GM23248 (cell line): ENCODE measurements around the gene FRK. TPM values are rescaled to one million over a fixed set of nuclear protein-coding genes. Genes with fewer than 3 reads are reported as not detected.
A peak's percentile ranks its signal among the peaks of the same experiment; 100 is the strongest.
"Not testable (repeated sequence)": the region's sequence is repeated elsewhere in the genome, so short reads cannot be mapped to it uniquely, and the experiment has no call there.

Experiments used
- DNase-seq: peaks from one replicate; pipeline ENCODE4 v3.0.0-alpha.2; 2015
- H2AFZ ChIP-seq: fragments of 200-600 bp; sonication (generic); 2 replicates; pipeline ENCODE4 v1.6.1; 2016; ENCODE audit warnings: antibody characterized with exemption
- H3F3A ChIP-seq: fragments of 200-600 bp; sonication (generic); 2 replicates; pipeline ENCODE4 v1.6.1; 2016; ENCODE audit warnings: mild to moderate bottlenecking, antibody characterized with exemption, mixed run types; ENCODE audit not compliant: insufficient read depth
- H3K27ac ChIP-seq: fragments of 200-600 bp; sonication (generic); 2 replicates; pipeline ENCODE4 v1.5.1; 2016; ENCODE audit warnings: mild to moderate bottlenecking
- H3K27me3 ChIP-seq: fragments of 200-600 bp; sonication (generic); replicated peaks from 2 replicates; pipeline ENCODE4 v1.6.1; 2016; ENCODE audit warnings: mild to moderate bottlenecking; ENCODE audit not compliant: insufficient read depth
- H3K36me3 ChIP-seq: fragments of 200-600 bp; sonication (generic); 2 replicates; pipeline ENCODE4 v1.6.1; 2016; ENCODE audit warnings: low read depth, mild to moderate bottlenecking
- H3K4me1 ChIP-seq: fragments of 200-600 bp; sonication (generic); 2 replicates; pipeline ENCODE4 v1.6.1; 2016; ENCODE audit warnings: mild to moderate bottlenecking; ENCODE audit not compliant: insufficient read depth
- H3K4me2 ChIP-seq: fragments of 200-600 bp; sonication (generic); one replicate; pipeline ENCODE4 v1.6.1; 2016; ENCODE audit warnings: mild to moderate bottlenecking; ENCODE audit not compliant: unreplicated experiment
- H3K4me3 ChIP-seq: fragments of 200-600 bp; sonication (generic); 2 replicates; pipeline ENCODE4 v1.5.1; 2016; ENCODE audit warnings: mild to moderate bottlenecking
- H3K79me2 ChIP-seq: fragments of 200-600 bp; sonication (generic); 2 replicates; pipeline ENCODE4 v1.6.1; 2016; ENCODE audit warnings: mild to moderate bottlenecking; ENCODE audit not compliant: insufficient read depth
- H3K9ac ChIP-seq: fragments of 200-600 bp; sonication (generic); 2 replicates; pipeline ENCODE4 v1.6.1; 2016; ENCODE audit warnings: mild to moderate bottlenecking
- H3K9me2 ChIP-seq: fragments of 200-600 bp; sonication (generic); 2 replicates; pipeline ENCODE4 v1.6.1; 2016; ENCODE audit warnings: mixed run types, mild to moderate bottlenecking, moderate library complexity; ENCODE audit not compliant: insufficient read depth
- H3K9me3 ChIP-seq: fragments of 200-600 bp; sonication (generic); one replicate; pipeline ENCODE4 v1.6.1; 2017; ENCODE audit warnings: low read depth
- H4K20me1 ChIP-seq: fragments of 200-600 bp; sonication (generic); 2 replicates; pipeline ENCODE4 v1.6.0; 2016; ENCODE audit not compliant: insufficient read depth
- EZH2 ChIP-seq: fragments of 200-600 bp; sonication (generic); IDR thresholded peaks from 2 replicates; pipeline ENCODE4 v1.6.1; 2018; ENCODE audit warnings: antibody characterized with exemption, mild to moderate bottlenecking; ENCODE audit not compliant: insufficient read depth, poor library complexity, severe bottlenecking
- EZH2phosphoT487 ChIP-seq: fragments of 200-600 bp; sonication (generic); IDR thresholded peaks from 2 replicates; pipeline ENCODE4 v1.6.1; 2018; ENCODE audit warnings: antibody characterized with exemption, moderate library complexity, mild to moderate bottlenecking, low read depth; ENCODE audit not compliant: insufficient read depth
- WGBS, 2 experiments: methylation state at CpG; one replicate each; pipeline ENCODE4 v1.1.6; 2015 to 2017; ENCODE audit warnings: low lambda C conversion rate in 2 of 2, low coverage in 1 of 2; ENCODE audit errors: missing lambda C conversion rate in 2 of 2; 5-methylcytosine and 5-hydroxymethylcytosine counted together
- in situ Hi-C: fragments of 300-500 bp; cut with MboI; formaldehyde crosslinking; loops from 2 replicates; pipeline ENCODE4 v1.15.0; 2020
- polyA plus RNA-seq: library from polyadenylated mRNA; unstranded; fragments of >200 nt; fragmentation: Nextera tagmentation; extraction: Ambion mirVana; gene quantifications from 2 replicates; pipeline ENCODE4 v1.2.1, GENCODE V29; 2016
- total RNA-seq: library from RNA; depleted of rRNA; stranded (reverse); fragments of >200 nt; shearing (Covaris generic); gene quantifications from 2 replicates; pipeline ENCODE4 v1.2.3, GENCODE V29; 2014

FRK gene
- total and polyA plus RNA-seq, 2 experiments from 2014 or later = 0.06 to 0.32 TPM

DNA sequence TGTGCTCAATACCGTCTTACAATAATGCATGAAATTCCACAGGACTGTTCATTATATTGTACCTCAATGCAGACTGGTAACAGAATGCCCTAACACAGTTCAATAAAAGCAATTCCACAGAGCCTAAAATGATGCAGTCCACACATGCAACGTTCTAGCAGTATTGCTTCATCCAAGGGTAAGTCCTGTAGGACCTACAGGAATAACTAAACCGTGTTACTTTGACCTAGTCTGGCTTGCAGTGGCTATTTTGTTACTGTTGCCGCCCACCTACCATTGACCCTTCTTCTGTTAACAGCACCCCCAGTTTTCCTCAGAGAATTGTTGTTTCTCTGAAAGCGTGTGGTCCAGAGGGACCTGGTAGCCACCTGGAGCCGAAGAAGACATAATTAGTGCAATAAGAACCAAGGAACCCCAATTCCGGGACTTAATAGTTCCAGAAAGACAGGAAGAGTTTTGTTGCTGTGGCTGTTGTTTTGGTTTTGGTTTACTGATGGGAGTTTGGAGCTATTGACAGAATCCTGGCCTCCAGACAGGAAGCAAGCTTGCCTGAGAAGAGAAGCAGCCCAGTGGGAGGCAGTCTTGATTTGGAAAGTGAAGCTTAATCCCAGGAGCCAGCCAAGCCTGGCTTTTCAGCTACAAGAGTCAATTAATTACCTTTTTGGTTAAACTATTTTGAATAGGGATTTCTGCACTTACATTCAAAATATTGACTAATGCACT, 91.3 kb downstream of the FRK start:
- Histone ChIP-seq H3K4me2 (peak overlapping the region; percentile 24), H3K9me3 (no peaks in the 10 kb centered on the region), H3K27me3 (no peaks in the 10 kb centered on the region), H3F3A (no peaks in the 10 kb centered on the region), H3K4me3 (no peak overlapping the region), H3K79me2 (no peaks in the 10 kb centered on the region), H3K27ac (no peak overlapping the region), H2AFZ (0 out of 2 replicates have a peak overlapping the region, but pooled peaks have one; percentile 26), H3K9ac (no peak overlapping the region), H4K20me1 (no peaks in the 10 kb centered on the region), H3K4me1 (peaks cover 15% of the 10 kb centered on the region), H3K9me2 (no peaks in the 10 kb centered on the region), H3K36me3 (no peaks in the 10 kb centered on the region)
- WGBS, 2 experiments = 71 to 75% methylated on average over 7 of the region's 7 CpGs
- peak; percentile 7 for DNase-seq
- TF ChIP-seq EZH2phosphoT487 (no peak), EZH2 (no peak)
- in situ Hi-C loops = no loop called here

DNA sequence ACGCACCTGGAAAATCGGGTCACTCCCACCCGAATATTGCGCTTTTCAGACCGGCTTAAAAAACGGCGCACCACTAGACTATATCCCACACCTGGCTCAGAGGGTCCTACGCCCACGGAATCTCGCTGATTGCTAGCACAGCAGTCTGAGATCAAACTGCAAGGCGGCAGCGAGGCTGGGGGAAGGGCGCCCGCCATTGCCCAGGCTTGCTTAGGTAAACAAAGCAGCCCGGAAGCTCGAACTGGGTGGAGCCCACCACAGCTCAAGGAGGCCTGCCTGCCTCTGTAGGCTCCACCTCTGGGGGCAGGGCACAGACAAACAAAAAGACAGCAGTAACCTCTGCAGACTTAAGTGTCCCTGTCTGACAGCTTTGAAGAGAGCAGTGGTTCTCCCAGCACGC, 100.4 kb downstream of the FRK start:
- H3K9me3 ChIP-seq, H3K4me3 ChIP-seq, in situ Hi-C loops, H3K4me1 ChIP-seq, H4K20me1 ChIP-seq, H3F3A ChIP-seq, DNase-seq, H2AFZ ChIP-seq, H3K4me2 ChIP-seq, H3K9me2 ChIP-seq, H3K79me2 ChIP-seq, H3K9ac ChIP-seq, H3K36me3 ChIP-seq, H3K27ac ChIP-seq, H3K27me3 ChIP-seq: not testable (repeated sequence)
- WGBS, 2 experiments = 78 to 83% methylated on average over 11 to 12 of the region's 17 CpGs

DNA sequence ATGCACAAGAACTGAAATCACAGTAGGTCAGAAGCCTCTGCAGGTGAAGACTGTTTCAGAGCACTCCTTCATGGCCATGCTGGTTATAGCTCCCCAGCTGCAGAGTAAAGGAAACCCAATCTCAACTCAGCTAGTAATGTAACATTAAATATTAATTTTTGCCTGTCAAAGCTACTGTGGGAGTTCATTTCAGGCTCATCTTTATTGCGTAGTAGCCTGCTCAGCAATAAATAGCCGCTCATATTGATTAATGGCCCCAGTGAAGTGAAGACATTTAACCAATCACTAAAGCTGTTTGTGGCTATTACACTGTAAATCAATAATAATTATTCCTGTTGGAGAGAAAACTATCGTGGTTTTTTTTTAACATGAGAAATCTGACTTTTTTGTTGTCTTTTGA, 101.7 kb downstream of the FRK start:
- no peak overlapping the region for H3K9ac ChIP-seq
- no peak overlapping the region for H3K4me3 ChIP-seq
- TF ChIP-seq EZH2phosphoT487 (no peak), EZH2 (no peak)
- H3K9me2 ChIP-seq = no peaks in the 10 kb centered on the region
- no peaks in the 10 kb centered on the region for H3K4me1 ChIP-seq
- H3K36me3 ChIP-seq = no peaks in the 10 kb centered on the region
- no peaks in the 10 kb centered on the region for H3K9me3 ChIP-seq
- in situ Hi-C loops = no loop called here
- H3K79me2 ChIP-seq = no peaks in the 10 kb centered on the region
- H3K4me2 ChIP-seq = no peak overlapping the region
- H2AFZ ChIP-seq = no peak overlapping the region
- H3K27me3 ChIP-seq = no peaks in the 10 kb centered on the region
- no peak overlapping the region for H3K27ac ChIP-seq
- H3F3A ChIP-seq = no peaks in the 10 kb centered on the region
- DNase-seq = no peak
- WGBS, 2 experiments = 58 to 64% methylated on average over 3 of the region's 3 CpGs
- no peaks in the 10 kb centered on the region for H4K20me1 ChIP-seq

DNA sequence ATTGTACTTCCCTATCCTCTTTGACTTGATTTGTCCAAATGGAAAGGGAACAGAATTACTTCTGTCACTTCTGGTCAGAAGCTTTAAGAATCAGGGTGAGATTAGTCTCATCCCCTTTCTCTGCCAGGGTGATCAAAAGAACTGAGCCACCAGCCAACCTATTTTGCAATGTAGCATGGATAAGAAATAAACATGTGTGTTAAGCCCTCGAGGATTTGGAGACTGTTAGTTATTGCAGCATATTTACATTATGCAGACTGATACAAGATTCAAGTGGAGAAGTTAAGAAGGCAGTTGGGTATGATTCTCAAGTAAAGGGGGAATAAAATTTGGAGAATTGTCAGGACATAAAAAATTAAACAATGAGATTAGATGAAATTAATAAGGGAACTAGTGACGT, 106.0 kb downstream of the FRK start:
- TF ChIP-seq EZH2 (no peak), EZH2phosphoT487 (no peak)
- Histone ChIP-seq H3F3A (no peaks in the 10 kb centered on the region), H3K4me3 (no peak overlapping the region), H4K20me1 (no peaks in the 10 kb centered on the region), H3K9ac (no peak overlapping the region), H3K9me3 (no peaks in the 10 kb centered on the region), H3K79me2 (no peaks in the 10 kb centered on the region), H3K4me2 (no peak overlapping the region), H2AFZ (no peak overlapping the region), H3K9me2 (no peaks in the 10 kb centered on the region), H3K27ac (no peak overlapping the region), H3K36me3 (no peaks in the 10 kb centered on the region), H3K4me1 (no peaks in the 10 kb centered on the region), H3K27me3 (no peaks in the 10 kb centered on the region)
- WGBS, 2 experiments = 19 to 27% methylated on average over 2 of the region's 2 CpGs
- in situ Hi-C loops = no loop called here
- no peak for DNase-seq

DNA sequence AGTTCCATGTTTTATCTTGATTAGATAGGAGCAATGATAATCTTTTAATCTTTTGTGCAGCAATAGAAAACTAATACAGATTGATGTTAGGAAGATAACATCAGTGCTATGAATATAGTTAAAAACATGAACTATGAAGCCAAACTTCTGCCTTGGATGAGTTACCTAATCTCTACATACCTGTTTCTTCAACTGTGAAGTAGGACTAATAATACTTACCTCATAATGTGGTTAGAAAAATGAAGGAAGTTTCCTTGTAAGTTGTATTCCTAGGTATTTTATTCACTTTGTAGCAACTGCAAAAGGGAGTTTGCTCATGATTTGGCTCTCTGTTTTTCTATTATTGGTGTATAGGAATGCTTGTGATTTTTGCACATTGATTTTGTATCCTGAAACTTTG, 111.9 kb downstream of the FRK start:
- no peaks in the 10 kb centered on the region for H3K36me3 ChIP-seq
- no peaks in the 10 kb centered on the region for H3K79me2 ChIP-seq
- TF ChIP-seq EZH2phosphoT487 (no peak), EZH2 (no peak)
- no peaks in the 10 kb centered on the region for H3F3A ChIP-seq
- no peak overlapping the region for H3K4me2 ChIP-seq
- H3K27ac ChIP-seq = no peak overlapping the region
- H3K27me3 ChIP-seq = no peaks in the 10 kb centered on the region
- no peak for DNase-seq
- no peaks in the 10 kb centered on the region for H3K9me3 ChIP-seq
- no peaks in the 10 kb centered on the region for H3K9me2 ChIP-seq
- H3K4me3 ChIP-seq = no peak overlapping the region
- no peaks in the 10 kb centered on the region for H3K4me1 ChIP-seq
- no peak overlapping the region for H2AFZ ChIP-seq
- in situ Hi-C loops = no loop called here
- no peaks in the 10 kb centered on the region for H4K20me1 ChIP-seq
- H3K9ac ChIP-seq = no peak overlapping the region
